ENCODE data around the gene C4B.
"Not testable (repeated sequence)": the region's sequence is repeated elsewhere in the genome, so short reads cannot be mapped to it uniquely, and the experiment has no call there.

Gene C4B

DNA sequence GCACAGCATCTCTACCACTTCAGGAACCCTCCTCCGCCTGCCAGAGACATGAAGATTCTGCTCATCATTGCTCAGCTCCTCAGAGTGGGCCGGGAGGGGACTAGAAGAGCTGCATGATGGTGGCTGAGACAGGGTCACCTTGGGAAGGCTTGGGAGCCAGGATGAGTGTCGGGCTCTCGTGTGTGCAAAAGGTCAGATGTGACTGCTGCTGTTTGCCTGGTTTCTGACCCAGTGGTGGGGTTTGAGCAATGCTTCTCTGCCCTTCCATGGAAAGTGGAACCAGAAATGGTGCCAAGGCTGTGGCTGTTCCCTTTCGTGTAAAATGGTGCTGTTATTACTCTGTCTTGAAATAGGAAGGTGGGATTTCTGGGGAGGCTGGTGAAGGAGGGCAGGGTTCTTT lies 33.6 kb upstream of the C4B start:
- DNase-seq (ENCODE audit: low read depth in 3 of 3) = not testable (repeated sequence)

- not testable (repeated sequence) for DNase-seq (ENCODE audit: low read depth in 3 of 3)
Observed at GRCh38 chr6:31981744-31982143, 32.9 kb upstream of the C4B start, which contains the start of gene C4A. TSS of gene C4A (plus strand) at chr6:31982057. CDS start at chr6:31982108, 51 bp downstream.

GRCh38 chr6:31989363-31989762 lies 25.2 kb upstream of the C4B start:
- DNase-seq (ENCODE audit: low read depth in 3 of 3) = not testable (repeated sequence)

GRCh38 chr6:31994421-31994820 lies 20.2 kb upstream of the C4B start:
- not testable (repeated sequence) for DNase-seq (ENCODE audit: low read depth in 3 of 3)

- not testable (repeated sequence) for DNase-seq (ENCODE audit: low read depth in 3 of 3)
Observed at GRCh38 chr6:31996385-31996784, 18.2 kb upstream of the C4B start.

DNA sequence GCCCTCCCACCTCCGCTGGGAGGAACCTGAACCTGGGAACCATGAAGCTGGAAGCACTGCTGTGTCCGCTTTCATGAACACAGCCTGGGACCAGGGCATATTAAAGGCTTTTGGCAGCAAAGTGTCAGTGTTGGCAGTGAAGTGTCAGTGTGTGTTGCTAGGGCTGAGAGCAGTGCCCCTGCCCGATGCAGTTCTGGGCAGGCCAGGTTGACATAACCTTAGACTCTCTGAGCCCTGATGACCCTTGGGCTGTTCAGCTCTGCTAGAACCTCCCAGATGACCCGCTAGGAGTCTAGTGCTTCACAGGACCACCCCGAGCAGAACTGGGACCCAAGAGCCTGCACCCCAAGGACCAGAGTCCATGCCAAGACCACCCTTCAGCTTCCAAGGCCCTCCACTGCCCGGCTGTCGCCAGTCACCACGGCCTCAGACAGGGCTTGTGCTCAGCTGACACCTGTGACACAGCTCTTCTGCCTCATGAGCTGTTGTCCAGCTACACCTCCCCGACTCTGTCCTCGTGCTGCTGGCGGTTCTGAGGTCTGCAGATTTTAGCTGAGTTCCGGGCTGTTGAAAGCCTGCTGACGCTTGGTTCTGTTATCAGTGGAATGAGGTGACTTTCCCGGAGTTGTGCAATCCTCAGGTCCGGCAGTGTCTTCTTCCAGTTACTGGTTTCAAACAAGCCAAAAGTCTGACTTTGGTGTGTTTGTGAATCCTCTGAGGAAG lies 11.9 kb upstream of the C4B start:
- not testable (repeated sequence) for DNase-seq (ENCODE audit: low read depth in 3 of 3)

- DNase-seq (ENCODE audit: low read depth in 3 of 3) = not testable (repeated sequence)
Observed at GRCh38 chr6:32003301-32003700, 11.3 kb upstream of the C4B start.

GRCh38 chr6:32004393-32004792 lies 10.2 kb upstream of the C4B start:
- DNase-seq (ENCODE audit: low read depth in 3 of 3) = not testable (repeated sequence)

DNA sequence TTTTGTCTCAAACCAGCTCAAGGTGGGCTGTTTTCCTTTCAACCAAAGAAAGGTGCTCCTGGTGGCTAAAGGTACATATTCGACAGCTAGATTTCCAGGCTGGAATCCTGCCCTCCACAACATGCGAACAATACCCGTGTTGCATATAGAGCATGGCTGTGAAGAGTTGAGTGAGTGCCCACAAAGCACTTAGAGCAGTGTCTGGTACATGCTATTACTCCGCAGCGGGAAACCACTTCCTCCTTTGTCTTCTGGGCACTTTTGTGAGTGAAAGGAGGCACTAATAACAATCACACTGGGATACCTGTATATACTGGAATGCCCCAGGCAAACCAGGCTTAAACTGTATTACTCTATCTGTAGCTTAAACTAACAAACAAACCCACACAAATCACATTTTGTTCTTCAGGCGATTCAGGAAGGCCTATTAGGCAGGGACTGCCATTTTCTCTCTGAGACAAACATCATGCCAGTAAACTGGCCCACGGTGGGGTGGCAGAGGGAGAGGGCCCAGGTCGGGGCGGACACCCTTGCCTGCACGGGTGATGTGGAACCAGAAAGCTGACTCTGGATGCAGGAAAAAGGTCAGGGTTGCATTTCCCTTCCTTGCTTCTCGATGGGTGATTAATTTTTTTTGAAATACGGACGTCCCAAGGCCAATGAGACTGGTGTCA lies 9.6 kb upstream of the C4B start:
- not testable (repeated sequence) for DNase-seq (ENCODE audit: low read depth in 3 of 3)

GRCh38 chr6:32005538-32005880 lies 9.1 kb upstream of the C4B start:
- DNase-seq (ENCODE audit: low read depth in 3 of 3) = not testable (repeated sequence)

DNA sequence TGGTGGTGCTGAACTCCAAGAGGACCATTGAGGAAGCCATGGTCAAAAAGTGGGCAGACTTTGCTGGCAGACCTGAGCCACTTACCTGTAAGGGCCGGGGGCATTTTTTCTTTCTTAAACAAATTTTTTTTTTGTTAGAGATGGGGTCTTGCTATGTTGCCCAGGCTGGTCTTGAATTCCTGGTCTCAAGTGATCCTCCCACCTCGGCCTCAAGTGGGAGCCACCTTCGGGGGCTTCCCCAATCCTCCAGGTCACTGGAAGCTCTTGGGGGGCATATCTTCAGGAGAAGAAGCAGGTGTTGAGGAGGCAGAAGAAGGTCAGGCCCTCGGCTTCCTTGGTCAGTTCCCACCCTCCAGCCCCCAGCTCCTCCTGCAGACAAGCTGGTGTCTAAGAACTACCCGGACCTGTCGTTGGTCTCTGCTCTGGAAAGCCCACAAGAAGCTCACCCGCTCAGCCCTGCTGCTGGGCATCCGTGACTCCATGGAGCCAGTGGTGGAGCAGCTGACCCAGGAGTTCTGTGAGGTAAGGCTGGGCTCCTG lies 8.5 kb upstream of the C4B start:
- DNase-seq (ENCODE audit: low read depth in 3 of 3) = not testable (repeated sequence)

DNA sequence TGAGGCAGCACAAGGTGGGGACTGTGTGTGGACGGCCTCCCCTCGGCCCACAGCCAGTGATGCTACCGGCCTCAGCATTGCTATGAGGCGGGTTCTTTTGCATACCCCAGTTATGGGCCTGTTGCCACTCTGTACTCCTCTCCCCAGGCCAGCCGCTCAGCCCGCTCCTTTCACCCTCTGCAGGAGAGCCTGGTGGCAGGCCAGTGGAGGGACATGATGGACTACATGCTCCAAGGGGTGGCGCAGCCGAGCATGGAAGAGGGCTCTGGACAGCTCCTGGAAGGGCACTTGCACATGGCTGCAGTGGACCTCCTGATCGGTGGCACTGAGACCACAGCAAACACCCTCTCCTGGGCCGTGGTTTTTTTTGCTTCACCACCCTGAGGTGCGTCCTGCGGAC lies 7.5 kb upstream of the C4B start:
- DNase-seq (ENCODE audit: low read depth in 3 of 3) = not testable (repeated sequence)

- not testable (repeated sequence) for DNase-seq (ENCODE audit: low read depth in 3 of 3)
Observed at GRCh38 chr6:32008037-32008436, 6.6 kb upstream of the C4B start.

- DNase-seq (ENCODE audit: low read depth in 3 of 3) = not testable (repeated sequence)
Observed at GRCh38 chr6:32008616-32009015, 6.0 kb upstream of the C4B start.

- not testable (repeated sequence) for DNase-seq (ENCODE audit: low read depth in 3 of 3)
Observed at GRCh38 chr6:32009537-32009936, 5.1 kb upstream of the C4B start.

- DNase-seq (ENCODE audit: low read depth in 3 of 3) = not testable (repeated sequence)
Observed at GRCh38 chr6:32010856-32011530, 3.6 kb upstream of the C4B start.

DNA sequence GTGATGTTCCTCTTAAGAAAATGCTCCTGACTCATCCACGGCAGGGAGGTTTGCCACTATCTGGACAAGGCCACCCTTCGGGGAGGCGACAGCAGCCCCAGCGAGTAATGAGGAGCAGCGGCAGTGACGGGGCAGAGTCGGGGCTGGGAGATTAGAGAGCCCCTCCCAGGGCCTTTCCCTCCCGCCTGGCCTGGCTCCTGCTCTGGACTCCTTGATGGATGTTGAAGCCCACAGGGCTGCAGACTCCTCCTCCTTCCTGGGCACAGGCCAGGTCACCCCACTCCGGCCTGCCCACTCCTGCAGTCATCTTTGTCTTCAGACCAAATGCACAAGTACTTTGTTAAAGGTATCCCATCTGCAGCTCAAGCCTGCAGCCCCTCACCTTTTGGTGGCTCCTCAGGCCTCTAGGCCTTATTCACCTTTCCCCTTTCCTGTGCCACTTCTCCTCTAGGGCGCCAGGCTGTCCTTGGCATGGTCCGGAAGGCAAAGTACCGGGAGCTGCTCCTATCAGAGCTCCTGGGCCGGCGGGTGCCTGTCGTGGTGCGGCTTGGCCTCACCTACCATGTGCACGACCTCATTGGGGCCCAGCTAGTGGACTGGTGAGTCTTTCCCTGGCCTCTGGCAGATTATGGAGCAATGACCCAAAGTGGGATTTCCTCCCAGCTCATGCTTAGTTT lies 1.5 kb upstream of the C4B start:
- not testable (repeated sequence) for DNase-seq (ENCODE audit: low read depth in 3 of 3)

GRCh38 chr6:32013738-32014137 lies 857 bp upstream of the C4B start:
- DNase-seq (ENCODE audit: low read depth in 3 of 3) = not testable (repeated sequence)

DNA sequence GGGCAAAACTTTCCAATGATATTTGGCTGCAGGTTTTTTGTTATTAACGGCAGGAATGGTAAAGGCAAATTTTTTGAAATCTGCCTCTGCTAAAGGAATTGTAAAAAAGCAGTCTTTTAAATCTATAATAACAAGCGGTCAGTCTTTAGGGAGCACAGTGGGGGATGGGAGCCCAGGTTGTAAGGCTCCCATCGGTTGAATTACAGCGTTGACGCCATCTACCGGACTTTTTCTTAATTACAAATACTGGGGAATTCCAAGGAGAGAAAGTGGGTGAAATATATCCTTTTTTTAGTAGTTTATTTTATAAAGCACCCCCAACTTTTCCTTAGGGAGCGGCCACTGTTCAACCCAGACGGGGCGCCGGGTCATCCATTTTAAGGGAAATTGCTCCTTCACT lies 7.5 kb downstream of the C4B start:
- not testable (repeated sequence) for DNase-seq (ENCODE audit: low read depth in 3 of 3)

- not testable (repeated sequence) for DNase-seq (ENCODE audit: low read depth in 3 of 3)
Observed at GRCh38 chr6:32028631-32029030, 14.0 kb downstream of the C4B start.

DNA sequence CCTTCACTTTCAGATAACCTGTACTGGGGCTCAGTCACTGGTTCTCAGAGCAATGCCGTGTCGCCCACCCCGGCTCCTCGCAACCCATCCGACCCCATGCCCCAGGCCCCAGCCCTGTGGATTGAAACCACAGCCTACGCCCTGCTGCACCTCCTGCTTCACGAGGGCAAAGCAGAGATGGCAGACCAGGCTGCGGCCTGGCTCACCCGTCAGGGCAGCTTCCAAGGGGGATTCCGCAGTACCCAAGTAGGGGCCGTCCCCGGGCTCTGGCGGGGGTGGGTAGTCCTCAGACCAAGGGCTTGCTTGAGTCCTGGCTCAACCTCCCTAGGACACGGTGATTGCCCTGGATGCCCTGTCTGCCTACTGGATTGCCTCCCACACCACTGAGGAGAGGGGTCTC lies 15.0 kb downstream of the C4B start:
- not testable (repeated sequence) for DNase-seq (ENCODE audit: low read depth in 3 of 3)

Measured in stimulated activated CD4-positive, alpha-beta T cell treated with anti-CD3 and anti-CD28 coated beads, TNF-alpha, amount 100 ng/mL, for 24 hours (primary cell).